Measurements from ENCODE around the gene IGF2R. TPM values are rescaled to one million over a fixed set of nuclear protein-coding genes. Genes with fewer than 3 reads are reported as not detected.

The IGF2R gene
- total RNA-seq, 1 donor from 2014 or later: 109 TPM

- TF ChIP-seq CTCF (IDR thresholded peaks at IDR 0.05; ENCODE audit: insufficient read depth, low read length, severe bottlenecking): no peak
- no peaks in the 10 kb centered on the region for H3K27me3 ChIP-seq (ENCODE audit: control insufficient read depth, insufficient read depth, low read length)
- DNase-seq (ENCODE audit: low read depth): no peak
- no peak overlapping the region for H3K4me3 ChIP-seq (ENCODE audit: low read depth, low read length)
- H3K36me3 ChIP-seq (ENCODE audit: control insufficient read depth, insufficient read depth, low read length): peaks cover 2% of the 10 kb centered on the region
- no peak for FAIRE-seq
Measured at GRCh38 chr6:160116411-160116810, 147.5 kb downstream of the IGF2R start.

- no peak for TF ChIP-seq CTCF (IDR thresholded peaks at IDR 0.05; ENCODE audit: insufficient read depth, low read length, severe bottlenecking)
- Histone ChIP-seq H3K4me3 (ENCODE audit: low read depth, low read length) (no peak overlapping the region), H3K27me3 (ENCODE audit: control insufficient read depth, insufficient read depth, low read length) (no peaks in the 10 kb centered on the region), H3K36me3 (ENCODE audit: control insufficient read depth, insufficient read depth, low read length) (peaks cover 2% of the 10 kb centered on the region)
- no peak for FAIRE-seq
- DNase-seq (ENCODE audit: low read depth): no peak
Measured at GRCh38 chr6:160117137-160117536, 148.3 kb downstream of the IGF2R start.

GRCh38 chr6:160118620-160119229 is 149.8 kb downstream of the IGF2R start:
- FAIRE-seq (no peak), DNase-seq (ENCODE audit: low read depth) (no peak)
- no peak overlapping the region for H3K4me3 ChIP-seq (ENCODE audit: low read depth, low read length)
- TF ChIP-seq CTCF (IDR thresholded peaks at IDR 0.05; ENCODE audit: insufficient read depth, low read length, severe bottlenecking): no peak
- H3K27me3 ChIP-seq (ENCODE audit: control insufficient read depth, insufficient read depth, low read length): no peaks in the 10 kb centered on the region
- peaks cover 2% of the 10 kb centered on the region for H3K36me3 ChIP-seq (ENCODE audit: control insufficient read depth, insufficient read depth, low read length)

GRCh38 chr6:160120087-160120486 is 151.2 kb downstream of the IGF2R start:
- Histone ChIP-seq H3K36me3 (ENCODE audit: control insufficient read depth, insufficient read depth, low read length) (peaks cover 2% of the 10 kb centered on the region), H3K27me3 (ENCODE audit: control insufficient read depth, insufficient read depth, low read length) (no peaks in the 10 kb centered on the region), H3K4me3 (ENCODE audit: low read depth, low read length) (no peak overlapping the region)
- FAIRE-seq (no peak), DNase-seq (ENCODE audit: low read depth) (no peak)
- no peak for TF ChIP-seq CTCF (IDR thresholded peaks at IDR 0.05; ENCODE audit: insufficient read depth, low read length, severe bottlenecking)

GRCh38 chr6:160121558-160121957 is 152.7 kb downstream of the IGF2R start, which contains the start of gene SLC22A1:
Gene SLC22A1 (plus strand): TSS chr6:160121815. CDS start chr6:160121936, 121 bp downstream.
- Histone ChIP-seq H3K27me3 (ENCODE audit: control insufficient read depth, insufficient read depth, low read length) (no peaks in the 10 kb centered on the region), H3K4me3 (ENCODE audit: low read depth, low read length) (no peak within 1 kb of the TSS), H3K36me3 (ENCODE audit: control insufficient read depth, insufficient read depth, low read length) (peaks cover 2% of the 10 kb centered on the region)
- FAIRE-seq (no peak), DNase-seq (ENCODE audit: low read depth) (no peak)
- TF ChIP-seq CTCF (IDR thresholded peaks at IDR 0.05; ENCODE audit: insufficient read depth, low read length, severe bottlenecking): no peak

GRCh38 chr6:160121981-160122380 is 153.1 kb downstream of the IGF2R start:
- no peak for FAIRE-seq
- DNase-seq (ENCODE audit: low read depth): no peak
- H3K36me3 ChIP-seq (ENCODE audit: control insufficient read depth, insufficient read depth, low read length): peaks cover 2% of the 10 kb centered on the region
- TF ChIP-seq CTCF (IDR thresholded peaks at IDR 0.05; ENCODE audit: insufficient read depth, low read length, severe bottlenecking): no peak
- H3K4me3 ChIP-seq (ENCODE audit: low read depth, low read length): no peak overlapping the region
- H3K27me3 ChIP-seq (ENCODE audit: control insufficient read depth, insufficient read depth, low read length): no peaks in the 10 kb centered on the region
